Panc1 (cell line): ENCODE results near the gene METTL25B. TPM values are rescaled to one million over a fixed set of nuclear protein-coding genes. Genes with fewer than 3 reads are reported as not detected.

Experiments
- ATAC-seq: fragments of 200-7000 bp; cut with Tn5 transposase; 2 replicates; pipeline ENCODE4 v1.9.1; 2020; ENCODE audit warnings: mild to moderate bottlenecking, moderate library complexity
- BruUV-seq: library from RNA; stranded (reverse); fragments of 400-500 nt; replicated peaks from 2 replicates; lab custom pipeline; 2021; lab: Mats Ljungman, UMichigan
- CTCF ChIA-PET: fragments of 300-600 bp; sonication (Branson Sonifier 250); formaldehyde crosslinking; loops from one replicate; lab custom pipeline; 2022; ENCODE audit warnings: antibody characterized with exemption; lab: Charles Lee
- POLR2A ChIA-PET: fragments of 300-600 bp; sonication (Branson Sonifier 250); formaldehyde crosslinking; loops from one replicate; lab custom pipeline; 2022; ENCODE audit warnings: antibody characterized with exemption; lab: Charles Lee
- DNase-seq: peaks from one replicate; pipeline ENCODE4 v3.0.0-alpha.2; 2010; ENCODE audit warnings: low read depth, low spot score
- H3K27ac ChIP-seq: 2 replicates; pipeline ENCODE4 v1.5.1; 2011; ENCODE audit warnings: mild to moderate bottlenecking, low read length, inconsistent platforms
- H3K27me3 ChIP-seq: fragments of 200-500 bp; sonication (Bioruptor generic); 2 replicates; pipeline ENCODE4 v1.6.0; 2014; ENCODE audit warnings: low read length, inconsistent platforms; ENCODE audit not compliant: control insufficient read depth, insufficient read depth
- H3K36me3 ChIP-seq: fragments of 200-500 bp; sonication (Bioruptor generic); 2 replicates; pipeline ENCODE4 v1.5.1; 2014; ENCODE audit warnings: inconsistent platforms, mild to moderate bottlenecking, low read length, moderate library complexity; ENCODE audit not compliant: control insufficient read depth, insufficient read depth
- H3K4me1 ChIP-seq: 2 replicates; pipeline ENCODE4 v1.5.1; 2011; ENCODE audit warnings: inconsistent platforms, mild to moderate bottlenecking, low read length, moderate library complexity; ENCODE audit not compliant: control insufficient read depth, insufficient read depth
- H3K4me3 ChIP-seq, 2 experiments: 2 replicates each; pipeline ENCODE4 v1.5.1; 2011 to 2012; ENCODE audit warnings: low read depth in 2 of 2, low read length in 2 of 2, mild to moderate bottlenecking in 2 of 2, inconsistent platforms in 1 of 2, moderate library complexity in 1 of 2
- H3K9me3 ChIP-seq: fragments of 200-500 bp; sonication (Bioruptor generic); 2 replicates; pipeline ENCODE4 v1.5.1; 2014; ENCODE audit warnings: low read depth, mild to moderate bottlenecking, inconsistent platforms, low read length, moderate library complexity; ENCODE audit not compliant: control insufficient read depth, insufficient read depth
- CTCF ChIP-seq: fragments of 450-650 bp; IDR thresholded peaks from 2 replicates; pipeline ENCODE4 v1.5.1; 2017; ENCODE audit warnings: mild to moderate bottlenecking
- POLR2AphosphoS5 ChIP-seq: IDR thresholded peaks from 2 replicates; pipeline ENCODE4 v1.6.1; 2012; ENCODE audit warnings: mild to moderate bottlenecking, low read depth, low read length, moderate library complexity
- REST ChIP-seq, 2 experiments: IDR thresholded peaks; 2 replicates each; pipeline ENCODE4 v1.6.1; 2011 to 2012; ENCODE audit warnings: low read depth in 2 of 2, control low read depth in 1 of 2, low read length in 1 of 2, mild to moderate bottlenecking in 1 of 2, moderate library complexity in 1 of 2; ENCODE audit not compliant: insufficient read depth in 1 of 2
- SIN3A ChIP-seq: IDR thresholded peaks from 2 replicates; pipeline ENCODE4 v1.6.1; 2012; ENCODE audit warnings: low read depth, mild to moderate bottlenecking, low read length, moderate library complexity, borderline replicate concordance; ENCODE audit not compliant: insufficient read depth
- TCF7L2 ChIP-seq: IDR thresholded peaks from 2 replicates; pipeline ENCODE4 v1.6.1; 2011; ENCODE audit warnings: mild to moderate bottlenecking, low read depth, low read length, inconsistent platforms
- in situ Hi-C: cut with HindIII; loops from 2 replicates; pipeline ENCODE4 v1.10.0; 2016; ENCODE audit warnings: low sequenced_read_pairs, low pct_unique_long_range_greater_than_20kb
- intact Hi-C: fragments of 100-400 bp; cut with micrococcal nuclease; formaldehyde crosslinking; loops from one replicate; pipeline ENCODE4 v1.10.0; 2022; ENCODE audit not compliant: unreplicated experiment
- total RNA-seq: library from RNA; stranded (reverse); gene quantifications from one replicate; pipeline ENCODE4 v1.2.1, GENCODE V29; 2021; ENCODE audit not compliant: unreplicated experiment

Gene METTL25B
- total RNA-seq, 1 experiment from 2014 or later: 32.8 TPM

- DNase-seq: no peak
- Histone ChIP-seq H3K27me3 (no peaks in the 10 kb centered on the region), H3K27ac (peak overlapping the region; percentile 99), H3K4me1 (peaks cover 22% of the 10 kb centered on the region), H3K9me3 (no peaks in the 10 kb centered on the region), H3K36me3 (peaks cover 10% of the 10 kb centered on the region), H3K4me3 (peak overlapping the region; percentile 84 to 99)
- POLR2A ChIA-PET: interaction anchor here (0.5 to 1.0 kb wide), 6 partner anchors 10 to 100 kb away, joined by 3 to 6 read pairs (median 3); partner anchors contain the start of gene MRPL24
- TSS peak; percentile 89 for BruUV-seq
- TF ChIP-seq TCF7L2 (no peak), REST (IDR thresholded peaks at IDR 0.05; ENCODE audit: insufficient read depth in 1 of 2, low read depth in 2 of 2, low read length in 1 of 2) (no peak)
- ATAC-seq: peak; percentile 11; the same call in 1 of the 2 replicates
- CTCF ChIA-PET: interaction anchor here (1.0 kb wide), 1 partner anchor 123 kb away, joined by 3 read pairs; no protein-coding TSS in a partner anchor
- intact Hi-C loops (no loop called here), in situ Hi-C loops (no loop called here)
Observed at GRCh38 chr1:156766298-156767100, 38.2 kb downstream of the METTL25B start.

DNA sequence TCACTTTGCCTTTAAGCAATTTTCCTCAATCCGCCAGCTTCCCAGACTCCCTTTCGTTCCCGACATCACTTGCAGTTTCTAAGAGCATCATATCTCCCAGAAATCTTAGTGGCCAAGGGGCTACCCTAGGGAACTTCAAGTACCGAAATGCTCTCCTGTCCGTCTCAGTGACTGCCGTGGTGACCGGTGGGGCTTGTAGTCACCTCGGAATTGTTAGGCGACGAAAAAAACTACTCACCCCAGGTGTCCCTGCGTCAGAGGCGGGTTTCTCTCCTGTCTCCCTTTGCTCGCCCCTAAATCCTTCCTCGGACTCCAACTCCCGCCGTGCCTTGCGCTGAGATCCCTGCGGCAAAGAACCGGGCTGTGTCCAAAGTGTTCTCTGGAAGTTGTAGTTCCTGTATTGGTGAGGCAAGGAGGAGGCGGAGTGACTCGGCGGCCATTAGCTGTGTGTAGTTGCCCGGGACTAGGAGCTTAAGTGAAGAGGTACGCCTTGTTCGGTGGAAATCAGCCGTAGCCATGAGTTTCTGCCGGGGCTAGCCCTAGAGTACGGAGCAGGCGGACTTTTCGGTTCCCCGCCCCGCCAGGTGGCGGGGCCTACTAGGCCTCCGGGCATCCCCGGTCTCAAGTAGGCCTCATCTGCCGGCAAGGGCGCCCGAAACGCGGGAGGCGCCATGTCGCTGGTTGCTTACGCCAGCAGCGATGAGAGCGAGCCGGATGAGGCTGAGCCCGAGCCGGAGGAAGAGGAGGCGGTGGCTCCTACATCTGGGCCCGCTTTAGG, 39.0 kb downstream of the METTL25B start, which contains the start of gene PRCC:
Gene PRCC, plus strand, starts transcription at position 435 of the 778 bp plus-strand sequence. Its CDS starts 237 bp downstream, at position 672.
- Histone ChIP-seq H3K4me3 (peak within 1 kb of the TSS; percentile 98 to 99), H3K4me1 (peaks cover 23% of the 10 kb centered on the region), H3K36me3 (peaks cover 10% of the 10 kb centered on the region), H3K9me3 (no peaks in the 10 kb centered on the region), H3K27ac (peak within 1 kb of the TSS; percentile 99), H3K27me3 (no peaks in the 10 kb centered on the region)
- ATAC-seq (peak; percentile 97), DNase-seq (peak; percentile 100)
- TF ChIP-seq POLR2AphosphoS5 (peak; percentile 51), REST (IDR thresholded peaks at IDR 0.05; ENCODE audit: insufficient read depth in 1 of 2, low read depth in 2 of 2, low read length in 1 of 2) (no peak), CTCF (no peak), SIN3A (peak; percentile 88; the same call in 1 of the 2 replicates), TCF7L2 (no peak)
- ChIA-PET POLR2A (interaction anchor here (0.5 to 1.0 kb wide), 6 partner anchors 9 to 101 kb away, joined by 3 to 6 read pairs (median 3); partner anchors contain the start of gene MRPL24), CTCF (interaction anchor here (1.0 kb wide), 1 partner anchor 122 kb away, joined by 3 read pairs; no protein-coding TSS in a partner anchor)
- in situ Hi-C loops: no loop called here
- intact Hi-C loops: no loop called here
- TSS peak; percentile 74 for BruUV-seq
